HEK293T (cell line): ENCODE measurements around the gene IPO13.

Experiments
- BHLHE40 ChIP-seq: fragments of 450-650 bp; IDR thresholded peaks from 2 replicates; pipeline ENCODE4 v1.6.1; 2016; ENCODE audit warnings: mild to moderate bottlenecking, moderate library complexity, borderline replicate concordance
- ELF4 ChIP-seq: fragments of 450-650 bp; IDR thresholded peaks from 2 replicates; pipeline ENCODE4 v1.6.1; 2017; ENCODE audit warnings: antibody characterized with exemption

DNA sequence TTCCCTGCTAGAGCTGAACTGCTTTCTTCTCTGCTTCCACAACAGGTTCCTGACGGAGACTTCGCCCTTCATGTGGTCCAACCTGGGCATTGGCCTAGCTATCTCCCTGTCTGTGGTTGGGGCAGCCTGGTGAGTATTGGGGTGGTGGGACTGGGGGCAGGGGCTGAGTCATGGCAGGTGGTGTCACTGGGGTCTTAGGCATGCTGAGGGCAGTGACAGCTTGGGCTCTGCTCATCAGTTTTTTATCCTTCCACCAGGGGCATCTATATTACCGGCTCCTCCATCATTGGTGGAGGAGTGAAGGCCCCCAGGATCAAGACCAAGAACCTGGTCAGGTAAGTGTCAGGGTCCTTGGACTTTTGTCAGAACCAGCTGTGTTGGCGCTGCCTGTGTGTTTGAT, 29.3 kb downstream of the IPO13 start:
- no peak for TF ChIP-seq ELF4
- no peak for TF ChIP-seq BHLHE40
